GM18873 (cell line): ENCODE results near the gene DGKE.

Source experiments
- ATAC-seq: cut with Tn5 transposase; IDR thresholded peaks from one replicate; pipeline ENCODE4 v1.9.1; 2021; ENCODE audit warnings: mild to moderate bottlenecking, moderate library complexity, moderate number of reproducible peaks; ENCODE audit not compliant: unreplicated experiment, low FRiP score

DGKE gene

GRCh38 chr17:56833809-56834379, at the start of gene DGKE, which contains the start of gene C17orf67:
DGKE (plus strand) TSS chr17:56834151; CDS start chr17:56834796, 645 bp downstream.
C17orf67 (minus strand) TSS chr17:56833920; CDS start chr17:56815810, 18,110 bp downstream.
- peak; percentile 61 for ATAC-seq

- ATAC-seq: no peak
Measured at GRCh38 chr17:56785405-56785804, 48.5 kb upstream of the DGKE start.

GRCh38 chr17:56785997-56786680, 47.8 kb upstream of the DGKE start:
- no peak for ATAC-seq

GRCh38 chr17:56786989-56787482, 46.9 kb upstream of the DGKE start:
- peak; percentile 70 for ATAC-seq

- no peak for ATAC-seq
Measured at GRCh38 chr17:56792267-56792666, 41.7 kb upstream of the DGKE start.

GRCh38 chr17:56793531-56793930, 40.4 kb upstream of the DGKE start:
- no peak for ATAC-seq

GRCh38 chr17:56793957-56794356, 40.0 kb upstream of the DGKE start:
- ATAC-seq: no peak

GRCh38 chr17:56795221-56795865, 38.6 kb upstream of the DGKE start:
- ATAC-seq: no peak

GRCh38 chr17:56796536-56796935, 37.4 kb upstream of the DGKE start:
- no peak for ATAC-seq

GRCh38 chr17:56798916-56799315, 35.0 kb upstream of the DGKE start:
- no peak for ATAC-seq

GRCh38 chr17:56801459-56802178, 32.3 kb upstream of the DGKE start:
- ATAC-seq: no peak

GRCh38 chr17:56803071-56803470, 30.9 kb upstream of the DGKE start:
- no peak for ATAC-seq

GRCh38 chr17:56804454-56804853, 29.5 kb upstream of the DGKE start:
- ATAC-seq: no peak

GRCh38 chr17:56806949-56807348, 27.0 kb upstream of the DGKE start:
- ATAC-seq: no peak

GRCh38 chr17:56807723-56808122, 26.2 kb upstream of the DGKE start:
- ATAC-seq: no peak

- no peak for ATAC-seq
Measured at GRCh38 chr17:56808503-56808902, 25.4 kb upstream of the DGKE start.

GRCh38 chr17:56809106-56809819, 24.7 kb upstream of the DGKE start:
- no peak for ATAC-seq

- no peak for ATAC-seq
Measured at GRCh38 chr17:56809820-56810179, 24.2 kb upstream of the DGKE start.

GRCh38 chr17:56810343-56810742, 23.6 kb upstream of the DGKE start:
- no peak for ATAC-seq
